K562 (cell line): ENCODE data around the gene SIMC1. TPM values are rescaled to one million over a fixed set of nuclear protein-coding genes. Genes with fewer than 3 reads are reported as not detected.
A peak's percentile ranks its signal among the peaks of the same experiment; 100 is the strongest.

Experiments used
- ARID4B ChIP-seq: sonication (generic); formaldehyde crosslinking; IDR thresholded peaks from 2 replicates; pipeline ENCODE4 v1.8.0; 2022; ENCODE audit warnings: mild to moderate bottlenecking, missing genetic modification reagents
- BHLHE40 ChIP-seq: IDR thresholded peaks from 2 replicates; pipeline ENCODE4 v1.6.1; 2011; ENCODE audit warnings: low read length, improper control_type of control experiment
- EP300 ChIP-seq: IDR thresholded peaks from 2 replicates; pipeline ENCODE4 v1.6.1; 2012; ENCODE audit warnings: low read length, improper control_type of control experiment
- FOXK1 ChIP-seq: sonication (generic); formaldehyde crosslinking; IDR thresholded peaks from 2 replicates; pipeline ENCODE4 v1.8.0; 2022; ENCODE audit warnings: missing genetic modification reagents, mild to moderate bottlenecking, borderline replicate concordance
- GTF2A2 ChIP-seq: IDR thresholded peaks from 2 replicates; pipeline ENCODE4 v1.6.1; 2016; ENCODE audit warnings: mild to moderate bottlenecking, missing genetic modification characterization, missing compliant biosample characterization
- GTF2B ChIP-seq: IDR thresholded peaks from 2 replicates; pipeline ENCODE4 v1.6.1; 2011; ENCODE audit not compliant: insufficient read length; ENCODE audit errors: extremely low read depth
- HMGXB4 ChIP-seq: sonication (generic); formaldehyde crosslinking; IDR thresholded peaks from 2 replicates; pipeline ENCODE4 v1.8.1; 2023; ENCODE audit warnings: mild to moderate bottlenecking, missing genetic modification reagents
- KAT7 ChIP-seq: sonication (generic); formaldehyde crosslinking; IDR thresholded peaks from 2 replicates; pipeline ENCODE4 v1.8.0; 2022; ENCODE audit warnings: missing genetic modification reagents, mild to moderate bottlenecking, borderline replicate concordance
- LEF1 ChIP-seq: fragments of 450-650 bp; IDR thresholded peaks from 2 replicates; pipeline ENCODE4 v1.6.1; 2016; ENCODE audit warnings: mild to moderate bottlenecking
- MCM2 ChIP-seq: fragments of 450-650 bp; IDR thresholded peaks from 2 replicates; pipeline ENCODE4 v1.6.1; 2017; ENCODE audit warnings: low read depth, mild to moderate bottlenecking
- PCBP2 ChIP-seq: fragments of 200-400 bp; formaldehyde crosslinking; IDR thresholded peaks from 2 replicates; pipeline ENCODE4 v1.6.1; 2018; ENCODE audit warnings: low read length, low read depth, mild to moderate bottlenecking, moderate library complexity; ENCODE audit not compliant: poor library complexity, severe bottlenecking
- RBM15 ChIP-seq: fragments of 200-400 bp; formaldehyde crosslinking; IDR thresholded peaks from 2 replicates; pipeline ENCODE4 v1.6.1; 2018; ENCODE audit warnings: mild to moderate bottlenecking, low read length, moderate library complexity; ENCODE audit not compliant: insufficient read depth
- TBP ChIP-seq: optimal IDR thresholded peaks from 2 replicates; pipeline ENCODE3; 2011; ENCODE audit warnings: low read depth, low read length, improper control_type of control experiment
- ZBTB5 ChIP-seq: fragments of 450-650 bp; IDR thresholded peaks from 2 replicates; pipeline ENCODE4 v1.6.1; 2017; ENCODE audit warnings: antibody characterized with exemption
- ZNF124 ChIP-seq: sonication (generic); formaldehyde crosslinking; IDR thresholded peaks from 2 replicates; pipeline ENCODE4 v1.8.1; 2022; ENCODE audit warnings: missing genetic modification reagents
- polyA plus RNA-seq, 8 experiments: library from polyadenylated mRNA; depleted of rRNA in 4 of 8; stranded (reverse) in 5 of 8; unstranded in 3 of 8; fragments of >200 nt; fragmentation: Nextera tagmentation in 2 of 8; fragmentation: Illumina TruSeq in 1 of 8; extraction: Ambion mirVana in 2 of 8; extraction: Trizol in 1 of 8; gene quantifications; 2 replicates each; pipeline versions ENCODE4 v1.2.1 to v1.2.3, GENCODE V29; 2011 to 2014; ENCODE audit warnings: inconsistent platforms in 1 of 8, missing spikeins in 1 of 8
- total RNA-seq, 7 experiments: library from RNA; depleted of rRNA in 6 of 7; stranded (reverse); fragments of >200 nt in 6 of 7; fragmentation: Illumina TruSeq in 2 of 7; extraction: Trizol in 2 of 7; gene quantifications; 2 replicates each; pipeline versions ENCODE4 v1.2.1 to v1.2.3, GENCODE V29; 2011 to 2021; ENCODE audit warnings: low replicate concordance in 1 of 7

SIMC1 gene
- total and polyA plus RNA-seq, 9 of the 15 experiments (the other 6 are each of a cell fraction or from before 2014, with no cell fraction given), result 7.2 to 36.3 (median 14.7) TPM

- TF ChIP-seq GTF2B, result peak; percentile 45
- TF ChIP-seq PCBP2, result no peak
- TF ChIP-seq BHLHE40, result no peak
- TF ChIP-seq ARID4B (CRISPR knock-in tag), result peak; percentile 94
- no peak for TF ChIP-seq GTF2A2 (tag)
- TF ChIP-seq EP300, result no peak
- no peak for TF ChIP-seq FOXK1 (CRISPR knock-in tag)
- TF ChIP-seq ZBTB5, result no peak
- no peak for TF ChIP-seq LEF1
- TF ChIP-seq HMGXB4 (CRISPR knock-in tag), result no peak
- no peak; the same call in 1 of the 2 replicates for TF ChIP-seq KAT7 (CRISPR knock-in tag)
- TF ChIP-seq MCM2, result no peak
- TF ChIP-seq ZNF124 (CRISPR knock-in tag), result no peak
- peak; percentile 96 for TF ChIP-seq TBP
- TF ChIP-seq RBM15, result no peak
These were observed 123.4 kb downstream of the SIMC1 start, which contains the start of gene KIAA1191 (continued) for GRCh38 chr5:176361437-176362232.
